ENCODE results near the gene SLC35F3. TPM values are rescaled to one million over a fixed set of nuclear protein-coding genes. Genes with fewer than 3 reads are reported as not detected.

SLC35F3 gene
- total RNA-seq, 6 experiments from 2014 or later = 0.26 to 0.58 (median 0.46) TPM

GRCh38 chr1:234062166-234062565 lies 157.7 kb downstream of the SLC35F3 start:
- no peak for DNase-seq
- H3K9me3 Mint-ChIP-seq = peaks cover 45% of the 10 kb centered on the region
- H3K27me3 Mint-ChIP-seq (ENCODE audit: insufficient read depth) = peaks cover 2% of the 10 kb centered on the region
- TF ChIP-seq, protein P1, sequence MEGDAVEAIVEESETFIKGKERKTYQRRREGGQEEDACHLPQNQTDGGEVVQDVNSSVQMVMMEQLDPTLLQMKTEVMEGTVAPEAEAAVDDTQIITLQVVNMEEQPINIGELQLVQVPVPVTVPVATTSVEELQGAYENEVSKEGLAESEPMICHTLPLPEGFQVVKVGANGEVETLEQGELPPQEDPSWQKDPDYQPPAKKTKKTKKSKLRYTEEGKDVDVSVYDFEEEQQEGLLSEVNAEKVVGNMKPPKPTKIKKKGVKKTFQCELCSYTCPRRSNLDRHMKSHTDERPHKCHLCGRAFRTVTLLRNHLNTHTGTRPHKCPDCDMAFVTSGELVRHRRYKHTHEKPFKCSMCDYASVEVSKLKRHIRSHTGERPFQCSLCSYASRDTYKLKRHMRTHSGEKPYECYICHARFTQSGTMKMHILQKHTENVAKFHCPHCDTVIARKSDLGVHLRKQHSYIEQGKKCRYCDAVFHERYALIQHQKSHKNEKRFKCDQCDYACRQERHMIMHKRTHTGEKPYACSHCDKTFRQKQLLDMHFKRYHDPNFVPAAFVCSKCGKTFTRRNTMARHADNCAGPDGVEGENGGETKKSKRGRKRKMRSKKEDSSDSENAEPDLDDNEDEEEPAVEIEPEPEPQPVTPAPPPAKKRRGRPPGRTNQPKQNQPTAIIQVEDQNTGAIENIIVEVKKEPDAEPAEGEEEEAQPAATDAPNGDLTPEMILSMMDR (IDR thresholded peaks at IDR 0.05) = no peak
- no peaks in the 10 kb centered on the region for H3K4me1 Mint-ChIP-seq (ENCODE audit: low read depth)
- no peak overlapping the region for H3K27ac Mint-ChIP-seq
- no peak overlapping the region for H3K4me3 Mint-ChIP-seq
- H3K36me3 Mint-ChIP-seq (ENCODE audit: low read depth) = no peaks in the 10 kb centered on the region; the same call in 1 of the 2 replicates

DNA sequence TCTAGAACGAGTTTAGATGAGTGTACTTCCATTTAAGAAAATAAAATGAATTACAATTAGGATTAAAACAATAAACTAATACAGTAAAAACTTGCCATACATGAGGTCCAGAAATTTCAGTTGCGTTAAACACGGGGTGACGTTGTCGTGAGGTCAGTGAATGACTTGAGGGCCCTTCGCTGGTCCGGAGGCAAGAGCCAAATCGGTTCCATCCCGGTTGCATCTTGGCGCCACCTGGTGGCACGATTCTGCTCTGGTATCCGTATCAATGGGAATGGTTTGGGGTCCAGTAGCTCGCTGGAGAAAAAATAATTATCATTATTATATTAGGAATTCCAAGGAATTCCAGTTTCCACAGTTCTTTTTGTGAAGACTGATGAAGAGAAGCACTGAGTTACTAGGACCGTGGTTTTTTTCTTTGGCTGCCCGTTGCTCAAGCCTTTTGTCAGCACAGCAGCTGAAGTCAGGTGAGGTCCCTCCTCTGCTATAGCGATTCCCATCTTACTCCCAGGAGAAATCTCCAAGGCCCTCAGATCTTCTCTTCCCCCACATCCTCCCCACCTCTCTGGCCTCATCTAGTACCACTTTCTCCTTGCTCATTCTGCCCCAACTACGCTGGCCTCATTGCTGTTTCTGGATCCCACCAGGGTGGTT lies 161.4 kb downstream of the SLC35F3 start:
- Mint-ChIP-seq H3K27me3 (ENCODE audit: insufficient read depth) (peaks cover 2% of the 10 kb centered on the region), H3K4me3 (no peak overlapping the region), H3K27ac (no peak overlapping the region), H3K9me3 (peaks cover 18% of the 10 kb centered on the region), H3K36me3 (ENCODE audit: low read depth) (no peaks in the 10 kb centered on the region; the same call in 1 of the 2 replicates), H3K4me1 (ENCODE audit: low read depth) (no peaks in the 10 kb centered on the region)
- TF ChIP-seq, protein P1 (IDR thresholded peaks at IDR 0.05) = peak; percentile 86
- DNase-seq = peak; percentile 2

- DNase-seq = no peak
- Mint-ChIP-seq H3K36me3 (ENCODE audit: low read depth) (no peaks in the 10 kb centered on the region), H3K27ac (no peak overlapping the region), H3K9me3 (0 out of 2 replicates have a peak, but pooled peaks cover 7% of the 10 kb centered on the region), H3K27me3 (ENCODE audit: insufficient read depth) (peaks cover 2% of the 10 kb centered on the region), H3K4me3 (no peak overlapping the region), H3K4me1 (ENCODE audit: low read depth) (no peaks in the 10 kb centered on the region)
- TF ChIP-seq, protein P1 (IDR thresholded peaks at IDR 0.05) = no peak
Measured at GRCh38 chr1:234067581-234068337, 163.3 kb downstream of the SLC35F3 start.

GRCh38 chr1:234069760-234070159 lies 165.3 kb downstream of the SLC35F3 start:
- H3K27me3 Mint-ChIP-seq (ENCODE audit: insufficient read depth) = peaks cover 2% of the 10 kb centered on the region
- H3K36me3 Mint-ChIP-seq (ENCODE audit: low read depth) = no peaks in the 10 kb centered on the region
- no peak overlapping the region for H3K27ac Mint-ChIP-seq
- H3K4me3 Mint-ChIP-seq = no peak overlapping the region
- DNase-seq = no peak
- H3K9me3 Mint-ChIP-seq = 0 out of 2 replicates have a peak, but pooled peaks cover 7% of the 10 kb centered on the region
- TF ChIP-seq, protein P1 (IDR thresholded peaks at IDR 0.05) = no peak; the same call in 1 of the 2 replicates
- no peaks in the 10 kb centered on the region for H3K4me1 Mint-ChIP-seq (ENCODE audit: low read depth)

DNA sequence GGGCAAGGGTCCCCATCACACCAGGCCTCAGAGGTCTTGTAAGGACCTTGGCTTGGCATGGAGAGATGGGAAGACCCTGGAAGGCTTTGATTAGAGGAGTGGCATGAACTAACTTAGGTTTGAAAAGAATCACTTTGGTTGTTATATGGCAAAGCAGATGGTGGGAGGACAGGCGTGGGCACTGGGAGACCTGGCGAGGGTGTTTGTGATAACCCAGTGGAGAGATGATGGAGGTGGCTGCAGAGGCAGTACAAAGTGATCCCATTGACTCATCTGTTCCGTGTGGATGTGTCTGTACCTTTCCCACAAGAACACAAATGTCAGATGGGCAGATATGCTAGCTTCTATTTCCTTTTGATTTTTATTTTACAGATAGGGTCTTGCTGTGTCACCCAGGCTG lies 168.3 kb downstream of the SLC35F3 start:
- TF ChIP-seq, protein P1 (IDR thresholded peaks at IDR 0.05) = no peak
- no peaks in the 10 kb centered on the region for H3K4me1 Mint-ChIP-seq (ENCODE audit: low read depth)
- H3K4me3 Mint-ChIP-seq = no peak overlapping the region
- H3K36me3 Mint-ChIP-seq (ENCODE audit: low read depth) = no peaks in the 10 kb centered on the region
- no peak for DNase-seq
- no peak overlapping the region for H3K27ac Mint-ChIP-seq
- H3K27me3 Mint-ChIP-seq (ENCODE audit: insufficient read depth) = no peaks in the 10 kb centered on the region
- H3K9me3 Mint-ChIP-seq = peaks cover 4% of the 10 kb centered on the region; the same call in 1 of the 2 replicates
